Esophagus muscularis mucosa (tissue), 4 donors: ENCODE measurements around the gene SPOCK1. TPM values are rescaled to one million over a fixed set of nuclear protein-coding genes. Genes with fewer than 3 reads are reported as not detected.
A peak's percentile ranks its signal among the peaks of the same experiment; 100 is the strongest.

Experiments used
- DNase-seq: peaks from one replicate; pipeline ENCODE4 v3.0.0-alpha.2; 2017; ENCODE audit errors: extremely low spot score
- H3K27ac ChIP-seq, 4 donors: fragments of 200-600 bp; sonication (generic); replicated peaks in 1 of 4; 1 replicate in 3 of 4; 2 replicates in 1 of 4; pipeline ENCODE4 v1.5.1; 2016 to 2019; ENCODE audit warnings: mild to moderate bottlenecking in 1 of 4
- H3K27me3 ChIP-seq, 4 donors: fragments of 200-600 bp; sonication (generic); one replicate each; pipeline versions ENCODE4 v1.5.1 to v1.6.0; 2016 to 2019
- H3K36me3 ChIP-seq, 4 donors: fragments of 200-600 bp; sonication (generic); one replicate each; pipeline ENCODE4 v1.5.1; 2016 to 2019
- H3K4me1 ChIP-seq, 4 donors: fragments of 200-600 bp; sonication (generic); one replicate each; pipeline ENCODE4 v1.5.1; 2016 to 2019
- H3K4me3 ChIP-seq, 4 donors: fragments of 200-600 bp; sonication (generic); 1 replicate in 2 of 4; 2 replicates in 2 of 4; pipeline ENCODE4 v1.5.1; 2016 to 2019; ENCODE audit warnings: mild to moderate bottlenecking in 4 of 4, moderate library complexity in 1 of 4
- H3K9me3 ChIP-seq, 4 donors: fragments of 200-600 bp; sonication (generic); 1 replicate in 3 of 4; 2 replicates in 1 of 4; pipeline ENCODE4 v1.5.1; 2016 to 2019
- CTCF ChIP-seq, 3 experiments: fragments of 200-600 bp in 2 of 3; fragments of 450-650 bp in 1 of 3; sonication (generic) in 2 of 3; IDR thresholded peaks; one replicate each; pipeline ENCODE4 v1.5.1; 2017 to 2019; ENCODE audit warnings: antibody characterized with exemption in 3 of 3, mild to moderate bottlenecking in 2 of 3, moderate library complexity in 1 of 3
- EP300 ChIP-seq: sonication (generic); formaldehyde crosslinking; IDR thresholded peaks from one replicate; pipeline ENCODE4 v1.6.1; 2017; ENCODE audit warnings: antibody characterized with exemption
- POLR2A ChIP-seq: fragments of 450-650 bp; IDR thresholded peaks from one replicate; pipeline ENCODE4 v1.6.1; 2017; ENCODE audit warnings: antibody characterized with exemption, moderate library complexity, mild to moderate bottlenecking, low read depth
- POLR2AphosphoS5 ChIP-seq, 2 donors: sonication (generic); formaldehyde crosslinking; IDR thresholded peaks; one replicate each; pipeline ENCODE4 v1.6.1; 2017; ENCODE audit warnings: antibody characterized with exemption in 2 of 2
- WGBS: methylation state at CpG from one replicate; pipeline ENCODE4 v1.1.5; 2018; 5-methylcytosine and 5-hydroxymethylcytosine counted together
- intact Hi-C: fragments of 100-400 bp; cut with DNase I; formaldehyde crosslinking; loops from one replicate; pipeline ENCODE4 v1.15.1; 2023
- total RNA-seq, 4 donors: library from RNA; depleted of rRNA; stranded (reverse); fragments of >200 nt; gene quantifications; one replicate each; pipeline versions ENCODE4 v1.1.0 to v1.2.1, GENCODE V29; 2016

SPOCK1 gene
- total RNA-seq, 4 donors from 2014 or later = 39.0 to 52.4 (median 45.6) TPM

GRCh38 chr5:137497396-137498290 lies 1.5 kb downstream of the SPOCK1 start:
- TF ChIP-seq POLR2A (no peak), EP300 (no peak), CTCF (IDR thresholded peaks at IDR 0.05) (no peak), POLR2AphosphoS5 (IDR thresholded peaks at IDR 0.05) (no peak)
- Histone ChIP-seq H3K9me3 (no peaks in the 10 kb centered on the region), H3K36me3 (no peaks in the 10 kb centered on the region), H3K27ac (peak overlapping the region in 1 of 4 donors; percentile 36), H3K4me3 (peak overlapping the region; percentile 54 to 67 (median 60)), H3K4me1 (peaks cover 4 to 13% (median 11%) of the 10 kb centered on the region in 4 donors), H3K27me3 (peaks cover 0 to 36% (median 13%) of the 10 kb centered on the region in 4 donors)
- WGBS = 69% methylated on average over 22 of the region's 22 CpGs
- intact Hi-C loops = no loop called here
- peak; percentile 90 for DNase-seq

DNA sequence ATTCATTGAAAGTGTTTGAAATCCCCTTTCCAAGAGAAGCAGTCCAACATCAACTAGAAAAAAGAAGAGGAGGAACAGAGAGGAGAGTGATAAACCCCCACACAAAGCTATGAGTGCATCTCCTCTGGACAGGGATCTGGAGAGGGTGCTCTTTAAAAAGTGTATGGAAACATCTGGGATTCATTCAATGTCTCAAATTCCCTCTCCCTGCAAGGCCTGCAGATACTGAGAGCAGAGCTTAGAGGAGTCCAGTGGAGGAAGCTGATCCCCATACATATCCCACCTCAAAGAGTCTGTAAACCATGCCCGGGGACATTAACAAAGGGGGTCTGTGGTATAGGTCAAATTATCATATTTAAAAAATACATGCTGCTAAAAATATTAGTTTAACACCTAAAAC lies 2.2 kb downstream of the SPOCK1 start:
- Histone ChIP-seq H3K9me3 (no peaks in the 10 kb centered on the region), H3K4me1 (peaks cover 4 to 13% (median 11%) of the 10 kb centered on the region in 4 donors), H3K4me3 (peak overlapping the region in 2 of 4 donors; percentile 54 to 59), H3K36me3 (no peaks in the 10 kb centered on the region), H3K27ac (no peak overlapping the region), H3K27me3 (peaks cover 0 to 36% (median 13%) of the 10 kb centered on the region in 4 donors)
- WGBS = 92% methylated on average over 1 of the region's 1 CpG
- peak; percentile 72 for DNase-seq
- intact Hi-C loops = no loop called here
- no peak for TF ChIP-seq POLR2AphosphoS5 (IDR thresholded peaks at IDR 0.05)

DNA sequence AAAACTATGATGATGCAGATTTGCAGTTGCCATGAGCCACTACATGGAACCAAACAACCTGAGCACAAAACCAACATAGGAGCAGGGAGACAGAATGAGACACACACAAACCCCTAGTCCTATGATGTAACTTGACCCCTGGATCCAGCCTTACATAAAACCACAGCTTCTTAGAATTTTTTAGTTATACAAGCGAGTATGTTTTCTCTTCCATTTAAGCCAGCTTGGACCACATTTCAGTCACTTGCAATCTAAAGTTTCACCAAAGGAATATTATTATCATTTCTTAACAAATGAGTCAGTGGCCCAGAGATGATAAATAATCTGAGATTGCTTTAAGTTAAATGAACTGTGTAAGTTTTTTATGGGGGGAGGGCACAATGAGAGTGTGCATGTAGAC lies 6.8 kb downstream of the SPOCK1 start:
- Histone ChIP-seq H3K27me3 (peaks cover 0 to 13% (median 0%) of the 10 kb centered on the region in 4 donors), H3K27ac (no peak overlapping the region), H3K4me3 (no peak overlapping the region), H3K36me3 (no peaks in the 10 kb centered on the region), H3K4me1 (no peaks in the 10 kb centered on the region), H3K9me3 (no peaks in the 10 kb centered on the region)
- 95% methylated on average over 1 of the region's 1 CpG for WGBS
- no peak for DNase-seq
- TF ChIP-seq POLR2A (no peak), CTCF (IDR thresholded peaks at IDR 0.05) (no peak), POLR2AphosphoS5 (IDR thresholded peaks at IDR 0.05) (no peak), EP300 (no peak)
- intact Hi-C loops = no loop called here

- TF ChIP-seq CTCF (IDR thresholded peaks at IDR 0.05) (no peak), POLR2A (no peak), EP300 (no peak), POLR2AphosphoS5 (IDR thresholded peaks at IDR 0.05) (no peak)
- Histone ChIP-seq H3K36me3 (no peaks in the 10 kb centered on the region), H3K4me1 (no peaks in the 10 kb centered on the region), H3K4me3 (no peak overlapping the region), H3K27me3 (peaks cover 0 to 1% (median 0%) of the 10 kb centered on the region in 4 donors), H3K27ac (no peak overlapping the region), H3K9me3 (no peaks in the 10 kb centered on the region)
- WGBS = 87% methylated on average over 4 of the region's 4 CpGs
- intact Hi-C loops = no loop called here
- DNase-seq = no peak
These were observed 8.0 kb downstream of the SPOCK1 start for GRCh38 chr5:137491121-137491520.

DNA sequence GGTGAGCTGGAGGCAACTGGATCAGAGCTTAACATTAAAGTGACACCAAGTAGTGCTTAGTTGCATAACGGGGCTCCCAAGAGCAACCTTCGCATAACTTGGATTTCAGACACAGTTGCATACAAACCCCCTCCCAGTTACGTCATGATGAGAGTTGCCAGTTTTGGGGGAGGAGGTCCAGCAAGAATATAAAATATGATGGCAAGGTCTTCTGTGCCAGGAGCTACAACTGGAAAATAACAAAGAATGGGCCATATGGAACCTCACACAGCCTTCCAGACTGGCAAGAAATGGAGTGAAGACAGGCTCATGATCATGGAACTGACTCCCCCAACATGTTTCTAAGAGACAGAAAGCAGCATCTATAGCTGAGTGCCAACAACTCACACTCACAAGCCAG lies 8.5 kb downstream of the SPOCK1 start:
- 100% methylated on average over 3 of the region's 3 CpGs for WGBS
- TF ChIP-seq POLR2AphosphoS5 (IDR thresholded peaks at IDR 0.05) = no peak
- no peak for TF ChIP-seq POLR2A
- TF ChIP-seq EP300 = no peak
- TF ChIP-seq CTCF (IDR thresholded peaks at IDR 0.05) = no peak
- Histone ChIP-seq H3K4me1 (no peaks in the 10 kb centered on the region), H3K4me3 (no peak overlapping the region), H3K27ac (no peak overlapping the region), H3K9me3 (no peaks in the 10 kb centered on the region), H3K36me3 (no peaks in the 10 kb centered on the region), H3K27me3 (no peaks in the 10 kb centered on the region)
- intact Hi-C loops = no loop called here
- DNase-seq = no peak
